Activated T-cell treated with anti-CD3 and anti-CD28 coated beads, Interleukin-2, amount 50 U/mL, for 24 hours (primary cell): ENCODE results near the gene YIPF3.
A peak's percentile ranks its signal among the peaks of the same experiment; 100 is the strongest.
"Not testable (repeated sequence)": the region's sequence is repeated elsewhere in the genome, so short reads cannot be mapped to it uniquely, and the experiment has no call there.

Experiments used
- DNase-seq: peaks from one replicate; pipeline ENCODE4 v3.0.0-alpha.2; 2020
- H3K27ac Mint-ChIP-seq: 2 replicates; pipeline ENCODE4 v1.8.0; 2020; ENCODE audit warnings: mild to moderate bottlenecking, mixed read lengths
- H3K27me3 Mint-ChIP-seq: 2 replicates; pipeline ENCODE4 v1.8.0; 2020; ENCODE audit warnings: mixed read lengths
- H3K36me3 Mint-ChIP-seq: 2 replicates; pipeline ENCODE4 v1.8.0; 2020; ENCODE audit warnings: low read depth, mixed read lengths
- H3K4me1 Mint-ChIP-seq: 2 replicates; pipeline ENCODE4 v1.8.0; 2020; ENCODE audit warnings: low read depth, mixed read lengths
- H3K4me3 Mint-ChIP-seq: 2 replicates; pipeline ENCODE4 v1.8.0; 2020; ENCODE audit warnings: mild to moderate bottlenecking, moderate library complexity, mixed read lengths
- H3K9me3 Mint-ChIP-seq: 2 replicates; pipeline ENCODE4 v1.8.0; 2020; ENCODE audit warnings: mixed read lengths

Gene YIPF3

DNA sequence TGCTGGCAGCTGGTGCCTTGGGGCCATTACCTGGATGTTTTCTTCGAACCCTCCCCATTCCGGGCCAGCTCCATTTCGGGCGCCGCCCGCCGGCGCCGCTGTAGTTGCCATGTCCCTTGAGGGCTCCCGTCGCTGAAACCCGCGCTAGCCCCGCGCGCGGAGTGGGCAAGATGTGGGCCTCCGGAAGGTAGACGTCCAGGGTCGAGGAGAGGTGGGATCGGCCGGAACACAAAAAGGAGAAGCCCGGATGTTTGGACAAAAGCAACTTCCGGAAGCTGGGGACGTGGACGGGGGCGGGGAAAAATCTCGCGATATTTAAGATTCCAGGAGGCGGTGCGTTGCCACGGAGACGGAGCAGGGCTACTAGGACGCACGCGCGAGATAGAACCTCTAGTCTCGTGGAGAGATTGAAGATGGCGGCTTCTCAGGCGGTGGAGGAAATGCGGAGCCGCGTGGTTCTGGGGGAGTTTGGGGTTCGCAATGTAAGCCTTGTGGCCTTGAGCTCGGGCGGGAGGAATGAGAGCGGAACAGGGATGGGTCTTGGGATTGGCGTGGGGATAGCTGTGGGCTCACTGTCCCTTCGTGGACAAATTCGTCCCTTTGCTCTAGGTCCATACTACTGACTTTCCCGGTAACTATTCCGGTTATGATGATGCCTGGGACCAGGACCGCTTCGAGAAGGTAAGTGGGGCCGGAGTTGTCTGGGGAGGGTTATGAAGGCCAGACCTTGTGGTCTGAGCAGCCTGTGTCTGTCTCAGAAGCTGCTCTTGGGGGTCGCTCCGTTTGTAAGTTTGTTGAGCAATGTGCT, at the start of gene YIPF3, which contains the start of gene POLR1C:
Gene YIPF3, minus strand, starts transcription at position 230 of the 808 bp plus-strand sequence. Its CDS starts 119 bp downstream, at position 111.
Gene POLR1C, plus strand, starts transcription at position 393 of the 808 bp plus-strand sequence. Its CDS starts 21 bp downstream, at position 414.
- Mint-ChIP-seq H3K4me3 (no peak within 1 kb of the TSS), H3K27ac (no peak within 1 kb of the TSS), H3K4me1 (peaks cover 29% of the 10 kb centered on the region), H3K27me3 (no peaks in the 10 kb centered on the region), H3K9me3 (no peaks in the 10 kb centered on the region), H3K36me3 (peaks cover 37% of the 10 kb centered on the region)
- peak; percentile 96 for DNase-seq

GRCh38 chr6:43559328-43559727, 42.6 kb upstream of the YIPF3 start:
- Mint-ChIP-seq H3K4me3 (no peak overlapping the region), H3K36me3 (peaks cover 98% of the 10 kb centered on the region), H3K4me1 (no peaks in the 10 kb centered on the region), H3K27ac (no peak overlapping the region), H3K27me3 (no peaks in the 10 kb centered on the region), H3K9me3 (no peaks in the 10 kb centered on the region)
- DNase-seq, result no peak

DNA sequence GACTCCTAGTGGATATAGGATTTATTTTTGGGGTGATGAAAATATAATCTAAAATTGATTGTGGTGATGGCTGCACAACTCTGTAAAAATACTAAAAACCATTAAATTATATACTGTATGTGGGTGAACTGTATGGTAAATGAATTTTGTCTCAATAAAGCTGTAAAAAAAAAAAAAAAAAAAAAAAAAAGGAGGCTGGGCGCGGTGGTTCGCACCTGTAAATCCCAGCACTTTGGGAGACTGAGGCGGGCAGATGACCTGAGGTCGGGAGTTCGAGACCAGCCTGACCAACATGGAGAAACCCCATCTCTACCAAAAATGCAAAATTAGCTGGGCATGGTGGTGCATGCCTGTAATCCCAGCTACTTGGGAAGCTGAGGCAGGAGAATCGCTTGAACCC, 40.9 kb upstream of the YIPF3 start:
- DNase-seq, H3K27ac Mint-ChIP-seq, H3K4me3 Mint-ChIP-seq, H3K4me1 Mint-ChIP-seq, H3K27me3 Mint-ChIP-seq, H3K9me3 Mint-ChIP-seq: not testable (repeated sequence)
- H3K36me3 Mint-ChIP-seq, result peaks cover 98% of the 10 kb centered on the region

DNA sequence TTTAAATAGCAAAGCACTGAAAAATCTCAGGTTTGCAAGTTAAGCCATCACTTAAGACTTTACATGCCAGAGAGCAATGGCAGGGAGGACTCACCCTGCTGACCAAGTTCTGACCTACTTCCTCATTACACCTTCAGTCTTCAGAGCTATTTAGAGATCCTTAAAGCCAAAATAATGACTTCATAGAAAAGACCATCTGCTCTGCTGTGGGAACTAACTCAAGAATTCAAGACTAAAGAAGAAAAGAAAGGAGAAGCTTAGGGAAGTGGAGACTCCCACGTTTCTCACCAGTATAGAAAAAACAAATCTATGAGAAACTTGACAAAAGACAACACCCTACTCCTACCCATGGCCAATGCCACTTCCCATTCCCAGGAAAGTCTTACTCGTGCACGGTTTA, 30.5 kb upstream of the YIPF3 start:
- peaks cover 92% of the 10 kb centered on the region for H3K36me3 Mint-ChIP-seq
- DNase-seq, result no peak
- no peak overlapping the region for H3K4me3 Mint-ChIP-seq

GRCh38 chr6:43544461-43544860, 27.7 kb upstream of the YIPF3 start:
- Mint-ChIP-seq H3K36me3 (peaks cover 86% of the 10 kb centered on the region), H3K27ac (no peak overlapping the region), H3K4me3 (no peak overlapping the region), H3K4me1 (no peaks in the 10 kb centered on the region), H3K27me3 (no peaks in the 10 kb centered on the region), H3K9me3 (no peaks in the 10 kb centered on the region)
- no peak for DNase-seq

More for the DNA sequence above, 30.5 kb upstream of the YIPF3 start:
- Mint-ChIP-seq H3K4me1 (no peaks in the 10 kb centered on the region), H3K27me3 (no peaks in the 10 kb centered on the region), H3K9me3 (no peaks in the 10 kb centered on the region), H3K27ac (peak overlapping the region; percentile 13)

- Mint-ChIP-seq H3K9me3 (no peaks in the 10 kb centered on the region), H3K36me3 (peaks cover 88% of the 10 kb centered on the region), H3K4me3 (no peak overlapping the region), H3K27me3 (no peaks in the 10 kb centered on the region), H3K4me1 (no peaks in the 10 kb centered on the region), H3K27ac (peak overlapping the region; percentile 16)
- no peak for DNase-seq
Observed at GRCh38 chr6:43541774-43542471, 25.2 kb upstream of the YIPF3 start.

- H3K9me3 Mint-ChIP-seq, result no peaks in the 10 kb centered on the region
- no peak overlapping the region for H3K4me3 Mint-ChIP-seq
- no peaks in the 10 kb centered on the region for H3K4me1 Mint-ChIP-seq
- no peak overlapping the region for H3K27ac Mint-ChIP-seq
- H3K27me3 Mint-ChIP-seq, result no peaks in the 10 kb centered on the region
- DNase-seq, result no peak
- peaks cover 88% of the 10 kb centered on the region for H3K36me3 Mint-ChIP-seq
Observed at GRCh38 chr6:43540507-43540906, 23.8 kb upstream of the YIPF3 start.

- H3K36me3 Mint-ChIP-seq, result peaks cover 90% of the 10 kb centered on the region
- not testable (repeated sequence) for H3K9me3 Mint-ChIP-seq, H3K4me1 Mint-ChIP-seq, H3K27me3 Mint-ChIP-seq, H3K4me3 Mint-ChIP-seq, DNase-seq, H3K27ac Mint-ChIP-seq
Observed at GRCh38 chr6:43539409-43539808, 22.7 kb upstream of the YIPF3 start.

DNA sequence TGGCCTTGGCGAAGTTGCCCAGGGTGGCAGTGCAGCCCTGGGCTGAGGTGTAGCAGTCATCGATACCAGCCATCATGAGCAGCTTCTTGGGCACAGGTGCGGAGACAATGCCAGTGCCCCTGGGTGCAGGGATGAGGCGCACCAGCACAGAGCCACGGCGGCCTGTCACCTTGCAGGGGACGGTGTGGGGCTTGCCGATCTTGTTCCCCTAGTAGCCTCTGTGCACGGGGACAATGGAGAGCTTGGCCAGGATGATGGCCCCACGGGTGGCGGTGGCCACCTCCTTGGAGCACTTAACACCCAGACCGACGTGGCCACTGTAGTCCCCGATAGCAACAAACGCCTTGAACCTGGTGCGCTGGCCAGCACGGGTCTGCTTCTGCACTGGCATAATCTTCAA, 22.3 kb upstream of the YIPF3 start:
- not testable (repeated sequence) for H3K27ac Mint-ChIP-seq, H3K9me3 Mint-ChIP-seq, H3K27me3 Mint-ChIP-seq, H3K4me3 Mint-ChIP-seq, H3K4me1 Mint-ChIP-seq, DNase-seq
- peaks cover 91% of the 10 kb centered on the region for H3K36me3 Mint-ChIP-seq

DNA sequence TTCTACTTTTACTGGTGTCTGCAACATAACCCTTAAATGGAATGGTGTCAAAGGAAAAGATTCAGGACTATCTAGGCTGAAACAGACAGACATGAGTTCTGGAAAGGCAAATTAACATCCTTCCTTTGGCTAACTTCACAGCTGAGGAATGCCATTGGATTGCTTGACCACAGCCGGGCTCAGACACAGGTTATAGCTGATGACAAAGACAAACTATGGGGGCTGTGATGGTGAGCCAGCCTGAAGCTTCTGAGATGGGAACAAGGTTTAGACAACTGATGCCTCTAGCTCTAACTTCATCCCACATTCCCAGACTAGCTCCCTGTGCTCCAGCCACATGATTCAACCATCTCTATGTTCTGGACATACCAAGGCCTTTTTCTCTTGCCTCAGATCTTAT, 15.5 kb upstream of the YIPF3 start:
- no peak overlapping the region for H3K4me3 Mint-ChIP-seq
- no peaks in the 10 kb centered on the region for H3K27me3 Mint-ChIP-seq
- DNase-seq, result no peak
- H3K9me3 Mint-ChIP-seq, result no peaks in the 10 kb centered on the region
- H3K36me3 Mint-ChIP-seq, result peaks cover 79% of the 10 kb centered on the region
- peak overlapping the region; percentile 24 for H3K27ac Mint-ChIP-seq
- no peaks in the 10 kb centered on the region for H3K4me1 Mint-ChIP-seq

- no peak for DNase-seq
- Mint-ChIP-seq H3K27ac (peak overlapping the region; percentile 39), H3K27me3 (no peaks in the 10 kb centered on the region), H3K4me1 (peaks cover 2% of the 10 kb centered on the region), H3K9me3 (no peaks in the 10 kb centered on the region), H3K36me3 (peaks cover 3% of the 10 kb centered on the region), H3K4me3 (no peak overlapping the region)
Observed at GRCh38 chr6:43524483-43524961, 7.8 kb upstream of the YIPF3 start.

GRCh38 chr6:43523284-43523683, 6.6 kb upstream of the YIPF3 start:
- H3K4me1 Mint-ChIP-seq, result peaks cover 2% of the 10 kb centered on the region
- no peaks in the 10 kb centered on the region for H3K9me3 Mint-ChIP-seq
- no peaks in the 10 kb centered on the region for H3K27me3 Mint-ChIP-seq
- no peak overlapping the region for H3K4me3 Mint-ChIP-seq
- peak overlapping the region; percentile 59 for H3K27ac Mint-ChIP-seq
- DNase-seq, result no peak
- H3K36me3 Mint-ChIP-seq, result no peaks in the 10 kb centered on the region

GRCh38 chr6:43522547-43523261, 6.0 kb upstream of the YIPF3 start:
- Mint-ChIP-seq H3K9me3 (no peaks in the 10 kb centered on the region), H3K27ac (peak overlapping the region; percentile 82), H3K27me3 (no peaks in the 10 kb centered on the region), H3K36me3 (no peaks in the 10 kb centered on the region), H3K4me3 (no peak overlapping the region), H3K4me1 (peaks cover 2% of the 10 kb centered on the region)
- no peak for DNase-seq

GRCh38 chr6:43521836-43522235, 5.1 kb upstream of the YIPF3 start:
- no peak for DNase-seq
- no peak overlapping the region for H3K4me3 Mint-ChIP-seq
- H3K27ac Mint-ChIP-seq, result peak overlapping the region; percentile 82
- H3K9me3 Mint-ChIP-seq, result no peaks in the 10 kb centered on the region
- H3K36me3 Mint-ChIP-seq, result no peaks in the 10 kb centered on the region
- peaks cover 2% of the 10 kb centered on the region for H3K4me1 Mint-ChIP-seq
- H3K27me3 Mint-ChIP-seq, result no peaks in the 10 kb centered on the region
